Heart left ventricle (tissue), 16 donors: Measurements from ENCODE around the gene MIA2. TPM values are rescaled to one million over a fixed set of nuclear protein-coding genes. Genes with fewer than 3 reads are reported as not detected.
"Not testable (repeated sequence)": the region's sequence is repeated elsewhere in the genome, so short reads cannot be mapped to it uniquely, and the experiment has no call there.

Source experiments
- ATAC-seq, 4 donors: fragments of 200-7000 bp; cut with Tn5 transposase; one replicate each; pipeline ENCODE4 v1.9.1; 2020 to 2022; ENCODE audit warnings: moderate library complexity in 4 of 4, mild to moderate bottlenecking in 3 of 4, moderate number of reproducible peaks in 1 of 4
- DNase-seq, 5 donors: peaks; one replicate each; pipeline ENCODE4 v3.0.0-alpha.2; 2020
- H3K27ac ChIP-seq, 12 donors: fragments of 200-600 bp; sonication (generic) in 4 of 12; one replicate each; pipeline versions ENCODE4 v1.5.0 to v1.8.0; 2016 to 2022; ENCODE audit warnings: mild to moderate bottlenecking in 2 of 12
- H3K27me3 ChIP-seq, 9 donors: fragments of 200-600 bp; sonication (generic) in 2 of 9; one replicate each; pipeline versions ENCODE4 v1.5.1 to v1.8.0; 2016 to 2022; ENCODE audit warnings: mild to moderate bottlenecking in 3 of 9
- H3K36me3 ChIP-seq, 9 donors: fragments of 200-600 bp; sonication (generic) in 2 of 9; one replicate each; pipeline versions ENCODE4 v1.5.0 to v1.8.0; 2018 to 2022; ENCODE audit warnings: mild to moderate bottlenecking in 2 of 9
- H3K4me1 ChIP-seq, 12 donors: fragments of 200-600 bp; sonication (generic) in 4 of 12; one replicate each; pipeline versions ENCODE4 v1.5.0 to v1.8.0; 2016 to 2022; ENCODE audit warnings: mild to moderate bottlenecking in 3 of 12
- H3K4me3 ChIP-seq, 12 donors: fragments of 200-600 bp; sonication (generic) in 4 of 12; one replicate each; pipeline versions ENCODE4 v1.5.0 to v1.8.0; 2017 to 2022; ENCODE audit warnings: mild to moderate bottlenecking in 9 of 12, moderate library complexity in 4 of 12
- H3K9me3 ChIP-seq, 12 donors: fragments of 200-600 bp; sonication (generic) in 4 of 12; one replicate each; pipeline versions ENCODE4 v1.5.0 to v1.8.0; 2016 to 2022; ENCODE audit warnings: mild to moderate bottlenecking in 1 of 12
- POLR2A ChIP-seq, 2 donors: fragments of 450-650 bp; IDR thresholded peaks; one replicate each; pipeline ENCODE4 v1.6.1; 2017; ENCODE audit warnings: antibody characterized with exemption in 2 of 2, mild to moderate bottlenecking in 2 of 2, moderate library complexity in 2 of 2
- WGBS, 4 donors: extraction: QIAGEN DNeasy Blood & Tissue Kit in 2 of 4; methylation state at CpG; one replicate each; pipeline versions ENCODE4 v1.1.5 to v1.1.7; 2013 to 2018; 5-methylcytosine and 5-hydroxymethylcytosine counted together
- intact Hi-C, 10 donors: fragments of 100-400 bp; cut with DNase I; formaldehyde crosslinking; loops; one replicate each; pipeline versions ENCODE4 v1.11.1 to v1.14.2; 2022
- polyA plus RNA-seq, 2 donors: library from polyadenylated mRNA; stranded (reverse); fragments of 200-250 nt; gene quantifications; one replicate each; pipeline ENCODE4 v1.2.3, GENCODE V29; 2013
- total RNA-seq, 9 donors: library from RNA; depleted of rRNA in 2 of 9; stranded (reverse); fragments of >200 nt in 2 of 9; fragmentation: NEBNext Ultra II Directional in 3 of 9; extraction: Animal tissue kit (Norgen Biotek cat#: 25700) in 3 of 9; gene quantifications; one replicate each; pipeline versions ENCODE4 v1.1.0 to v1.2.4, GENCODE V29; 2016 to 2023
- TF ChIP-seq, protein P1 (sequence below), 12 donors: fragments of 200-600 bp; sonication (generic) in 4 of 12; IDR thresholded peaks; one replicate each; pipeline versions ENCODE4 v1.5.0 to v1.8.0; 2018 to 2022; ENCODE audit warnings: antibody characterized with exemption in 12 of 12, mild to moderate bottlenecking in 5 of 12
- donor health status: ischemic (EF 13 %, LVEDD 7.1; RV severe dilation, severe dysfunction).
- donor health status: healthy with polysubstance abuse.
- donor health status: DM: no; HTN: yes; CAD: no.
- donor health status: DM: no; HTN: no; CAD: no.
- donor health status: ischemic (EF 25% LVEDD 6.9; RV normal size, moderate dysfunction).
- donor health status: ischemic (EF 25% LVEDD 5.7; RV mildly dilated, moderate dysfunction).
- donor health status: healthy.
- donor health status: DM: yes; HTN: yes; CAD: no.
- donor health status: ischemic (EF 35%, LVEDD 5.7; RV mildly dilated, moderate dysfunction).
- donor health status: nonischemic (EF 11% LVEDD 7.7; RV severe dilation, severe dysfunction).
- donor health status: DM: yes; HTN: yes; CAD: no.
- donor health status: PGD.
- donor health status: ischemic (EF 29% LVEDD 5.4; RV normal size, mild dysfunction).
- donor health status: nonischemic (EF 23%, LVEDD 6.1; RV moderate dilation, normal function).

The MIA2 gene
- total and polyA plus RNA-seq, 11 donors, result 9.3 to 31.8 (median 19.8) TPM

DNA sequence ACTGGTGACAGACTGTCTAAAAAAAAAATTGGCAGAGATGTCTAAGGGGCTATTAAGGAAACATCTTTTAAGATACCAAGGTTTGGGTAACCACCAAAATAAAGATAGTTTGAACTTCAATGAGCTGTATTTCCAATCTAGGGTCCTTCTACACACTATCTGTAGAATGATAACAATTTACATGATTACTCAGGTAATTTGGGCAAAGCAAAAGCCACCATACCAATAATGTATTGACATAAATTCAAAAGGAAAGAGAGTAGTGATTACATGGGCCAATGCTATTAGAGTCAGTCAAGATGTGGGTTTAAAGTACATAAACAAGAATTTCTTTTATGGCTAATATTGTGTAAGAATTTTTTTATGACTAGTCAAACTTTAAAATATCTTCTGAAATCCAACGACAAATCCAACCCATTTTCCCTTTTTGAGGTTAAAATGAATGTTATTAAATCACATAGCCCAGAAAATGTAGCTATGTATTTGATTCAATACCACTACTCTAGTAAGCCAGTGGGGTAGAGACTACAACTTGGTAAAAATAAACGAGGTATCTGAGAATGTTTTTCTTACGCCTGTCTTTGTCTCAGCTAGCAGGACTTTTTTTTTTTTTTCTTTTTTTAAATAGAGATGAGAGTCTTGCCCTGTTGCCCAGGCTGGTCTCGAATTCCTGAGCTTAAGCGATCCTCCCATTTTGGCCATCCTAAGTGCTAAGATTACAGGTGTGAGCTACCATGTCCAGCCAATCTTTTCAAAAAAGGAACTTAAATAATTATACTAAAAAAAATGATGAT is 48.3 kb upstream of the MIA2 start:
- H3K9me3 ChIP-seq, result no peaks in the 10 kb centered on the region
- 90 to 93% (median 92%) methylated on average over 5 of the region's 5 CpGs for WGBS, 4 donors
- TF ChIP-seq, protein P1, sequence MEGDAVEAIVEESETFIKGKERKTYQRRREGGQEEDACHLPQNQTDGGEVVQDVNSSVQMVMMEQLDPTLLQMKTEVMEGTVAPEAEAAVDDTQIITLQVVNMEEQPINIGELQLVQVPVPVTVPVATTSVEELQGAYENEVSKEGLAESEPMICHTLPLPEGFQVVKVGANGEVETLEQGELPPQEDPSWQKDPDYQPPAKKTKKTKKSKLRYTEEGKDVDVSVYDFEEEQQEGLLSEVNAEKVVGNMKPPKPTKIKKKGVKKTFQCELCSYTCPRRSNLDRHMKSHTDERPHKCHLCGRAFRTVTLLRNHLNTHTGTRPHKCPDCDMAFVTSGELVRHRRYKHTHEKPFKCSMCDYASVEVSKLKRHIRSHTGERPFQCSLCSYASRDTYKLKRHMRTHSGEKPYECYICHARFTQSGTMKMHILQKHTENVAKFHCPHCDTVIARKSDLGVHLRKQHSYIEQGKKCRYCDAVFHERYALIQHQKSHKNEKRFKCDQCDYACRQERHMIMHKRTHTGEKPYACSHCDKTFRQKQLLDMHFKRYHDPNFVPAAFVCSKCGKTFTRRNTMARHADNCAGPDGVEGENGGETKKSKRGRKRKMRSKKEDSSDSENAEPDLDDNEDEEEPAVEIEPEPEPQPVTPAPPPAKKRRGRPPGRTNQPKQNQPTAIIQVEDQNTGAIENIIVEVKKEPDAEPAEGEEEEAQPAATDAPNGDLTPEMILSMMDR (IDR thresholded peaks at IDR 0.05), result no peak
- TF ChIP-seq POLR2A (IDR thresholded peaks at IDR 0.05), result no peak
- H3K27me3 ChIP-seq, result no peaks in the 10 kb centered on the region
- H3K27ac ChIP-seq, result no peak overlapping the region
- no peak for ATAC-seq
- no peak for DNase-seq
- peaks cover 2 to 58% (median 50%) of the 10 kb centered on the region in 9 donors for H3K36me3 ChIP-seq
- no peak overlapping the region for H3K4me3 ChIP-seq
- peaks cover 0 to 24% (median 0%) of the 10 kb centered on the region in 12 donors for H3K4me1 ChIP-seq
- intact Hi-C loops, result loop anchor here in 1 of 10 donors (10.0 kb wide), 1 partner anchor 69 kb away; no protein-coding TSS in a partner anchor

DNA sequence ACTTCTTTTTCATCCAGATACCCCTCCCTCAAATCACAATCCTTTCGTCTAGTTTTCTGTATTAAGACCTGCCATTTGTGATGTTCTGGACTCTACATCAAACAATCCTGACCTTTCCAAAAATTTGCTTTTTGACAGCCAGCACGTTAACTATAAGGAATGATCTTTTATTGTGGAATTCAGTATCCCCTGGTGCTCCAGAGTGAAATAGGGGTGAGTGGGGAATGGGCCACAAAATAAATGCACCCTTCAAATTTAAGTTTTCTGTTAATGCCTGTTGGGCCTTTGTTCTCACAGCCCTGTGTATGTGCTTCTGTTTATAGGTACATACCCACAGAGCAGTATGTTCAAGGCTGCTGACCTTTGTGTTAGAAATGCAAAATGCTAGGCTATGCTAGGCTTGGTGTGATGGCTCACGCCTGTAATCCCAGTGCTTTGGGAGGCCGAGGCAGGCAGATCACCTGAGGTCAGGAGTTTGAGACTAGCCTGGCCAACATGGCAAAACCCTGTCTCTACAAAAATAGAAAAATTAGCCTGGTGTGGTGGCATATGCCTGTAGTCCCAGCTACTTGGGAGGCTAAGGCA is 46.7 kb upstream of the MIA2 start:
- H3K36me3 ChIP-seq, result peaks cover 0 to 42% (median 34%) of the 10 kb centered on the region in 9 donors
- H3K4me1 ChIP-seq, result peaks cover 0 to 10% (median 0%) of the 10 kb centered on the region in 12 donors
- no peak overlapping the region for H3K27ac ChIP-seq
- no peaks in the 10 kb centered on the region for H3K27me3 ChIP-seq
- intact Hi-C loops, result loop anchor here in 1 of 10 donors (10.0 kb wide), 1 partner anchor 68 kb away; no protein-coding TSS in a partner anchor
- DNase-seq (no peak), ATAC-seq (no peak)
- H3K4me3 ChIP-seq, result no peak overlapping the region
- TF ChIP-seq, protein P1 (IDR thresholded peaks at IDR 0.05), result no peak
- TF ChIP-seq POLR2A (IDR thresholded peaks at IDR 0.05), result no peak
- WGBS, 4 donors, result 88 to 95% (median 90%) methylated on average over 4 of the region's 4 CpGs
- H3K9me3 ChIP-seq, result no peaks in the 10 kb centered on the region

DNA sequence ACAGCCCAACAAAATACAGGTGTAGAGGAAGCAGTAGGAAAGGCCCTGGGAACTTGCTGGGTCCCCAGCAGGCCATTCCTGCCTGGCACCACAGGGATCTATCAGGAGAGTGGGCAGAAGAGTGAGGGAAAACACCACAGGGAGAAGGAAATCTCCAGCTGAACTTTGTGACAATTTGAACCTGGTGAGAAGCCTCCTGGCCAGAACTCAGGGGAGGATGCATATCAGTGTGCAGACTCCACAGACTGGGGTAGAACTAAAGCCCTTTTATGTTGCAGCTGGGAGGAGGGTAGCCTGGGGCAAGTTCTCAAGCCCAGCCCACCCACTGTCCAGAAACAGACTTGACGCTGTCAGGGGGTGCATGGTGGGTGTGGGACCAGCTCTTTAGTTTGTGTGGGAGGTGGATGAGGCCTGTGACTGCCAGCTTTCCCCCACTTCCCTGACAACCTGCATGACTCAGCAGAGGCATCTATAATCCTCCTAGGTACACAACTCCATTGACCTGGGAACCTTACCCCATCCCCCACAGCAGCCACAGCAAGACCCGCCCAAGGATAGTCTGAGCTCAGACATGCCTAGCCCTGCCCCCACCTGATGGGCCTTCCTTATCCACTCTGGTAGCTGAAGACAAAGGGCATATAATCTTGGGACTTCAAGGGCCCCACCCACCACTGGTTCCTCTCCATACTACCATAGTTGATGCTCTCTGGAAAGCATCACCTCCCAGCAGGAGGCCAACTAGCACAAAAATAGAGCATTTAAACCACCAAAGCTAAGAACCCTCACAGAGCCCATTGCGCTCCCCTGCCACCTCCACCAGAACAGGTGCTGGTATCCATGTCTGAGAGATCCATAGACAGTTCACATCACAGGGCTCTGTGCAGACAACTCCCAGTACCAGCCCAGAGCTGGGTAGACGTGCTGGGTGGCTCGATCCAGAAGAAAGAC is 29.8 kb upstream of the MIA2 start:
- Histone ChIP-seq H3K27ac (no peak overlapping the region), H3K4me1 (no peaks in the 10 kb centered on the region), H3K27me3 (no peaks in the 10 kb centered on the region), H3K4me3 (no peak overlapping the region), H3K9me3 (no peaks in the 10 kb centered on the region), H3K36me3 (no peaks in the 10 kb centered on the region)
- ATAC-seq (no peak), DNase-seq (no peak)
- TF ChIP-seq, protein P1 (IDR thresholded peaks at IDR 0.05), result no peak
- TF ChIP-seq POLR2A (IDR thresholded peaks at IDR 0.05), result no peak
- intact Hi-C loops, result no loop called here
- WGBS, 4 donors, result 64 to 80% (median 71%) methylated on average over 5 of the region's 5 CpGs

DNA sequence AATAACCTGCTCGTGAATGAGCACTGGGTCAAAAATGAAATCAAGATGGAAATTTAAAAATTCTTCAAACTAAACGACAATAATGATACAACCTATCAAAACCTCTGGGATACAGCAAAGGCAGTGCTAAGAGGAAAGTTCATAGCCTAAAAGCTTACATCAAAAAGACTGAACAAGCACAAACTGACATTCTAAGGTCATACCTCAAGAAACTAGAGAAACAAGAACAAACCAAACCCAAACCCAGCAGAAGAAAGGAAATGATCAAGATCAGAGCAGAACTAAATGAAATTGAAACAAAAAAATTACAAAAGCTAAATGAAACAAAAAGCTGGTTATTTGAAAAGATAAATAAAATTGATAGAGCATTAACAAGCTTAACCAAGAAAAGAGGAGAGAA is 26.3 kb upstream of the MIA2 start:
- 77 to 94% (median 87%) methylated on average over 2 of the region's 2 CpGs for WGBS, 4 donors
- DNase-seq, H3K4me3 ChIP-seq, H3K36me3 ChIP-seq, intact Hi-C loops, H3K9me3 ChIP-seq, H3K27ac ChIP-seq, H3K4me1 ChIP-seq, ATAC-seq, H3K27me3 ChIP-seq: not testable (repeated sequence)
